Umbilical cord (tissue), 2 donors: Measurements from ENCODE around the gene HM13. TPM values are rescaled to one million over a fixed set of nuclear protein-coding genes. Genes with fewer than 3 reads are reported as not detected.
"Not testable (repeated sequence)": the region's sequence is repeated elsewhere in the genome, so short reads cannot be mapped to it uniquely, and the experiment has no call there.

Experiments
- DNase-seq: peaks from one replicate; pipeline ENCODE4 v3.0.0-alpha.2; 2015; ENCODE audit warnings: low spot score
- total RNA-seq: library from RNA; depleted of rRNA; stranded (reverse); fragments of >200 nt; gene quantifications from one replicate; pipeline ENCODE4 v1.2.3, GENCODE V29; 2014; ENCODE audit warnings: low replicate concordance; ENCODE audit not compliant: insufficient read depth

Gene HM13
- total RNA-seq, 1 donor from 2014 or later, result 42.1 TPM

- no peak for DNase-seq
These were observed 53.1 kb downstream of the HM13 start for GRCh38 chr20:31567380-31567720.

DNA sequence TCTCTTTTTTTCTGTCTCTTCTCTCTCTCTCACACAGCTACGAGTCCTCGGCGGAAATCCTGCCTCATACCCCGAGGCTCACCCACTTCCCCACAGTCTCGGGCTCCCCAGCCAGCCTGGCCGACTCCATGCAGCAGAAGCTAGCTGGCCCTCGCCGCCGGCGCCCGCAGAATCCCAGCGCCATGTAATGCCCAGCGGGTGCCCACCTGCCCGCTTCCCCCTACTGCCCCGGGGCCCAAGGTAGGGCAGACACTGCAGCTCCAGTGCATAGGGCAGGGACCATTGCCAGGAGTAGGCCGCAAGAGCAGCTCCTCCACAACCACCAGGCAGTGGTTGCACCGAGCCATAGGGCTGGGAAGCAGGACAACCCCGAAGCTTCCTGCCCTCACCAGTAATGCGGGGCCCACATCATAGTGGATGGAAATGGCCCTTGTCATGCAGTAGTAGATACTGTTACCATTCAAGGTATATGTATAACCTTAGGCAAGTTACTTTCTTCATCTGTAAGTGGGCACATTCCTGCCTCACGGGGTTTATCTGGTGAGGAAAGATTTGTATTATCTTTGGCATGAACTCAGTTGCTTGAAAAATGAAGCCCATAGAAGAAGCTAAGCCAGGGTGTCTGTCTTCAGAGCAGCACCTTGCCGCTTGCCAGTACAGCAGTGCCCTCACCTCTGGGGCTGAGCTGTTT lies 53.9 kb downstream of the HM13 start:
- no peak for DNase-seq

DNA sequence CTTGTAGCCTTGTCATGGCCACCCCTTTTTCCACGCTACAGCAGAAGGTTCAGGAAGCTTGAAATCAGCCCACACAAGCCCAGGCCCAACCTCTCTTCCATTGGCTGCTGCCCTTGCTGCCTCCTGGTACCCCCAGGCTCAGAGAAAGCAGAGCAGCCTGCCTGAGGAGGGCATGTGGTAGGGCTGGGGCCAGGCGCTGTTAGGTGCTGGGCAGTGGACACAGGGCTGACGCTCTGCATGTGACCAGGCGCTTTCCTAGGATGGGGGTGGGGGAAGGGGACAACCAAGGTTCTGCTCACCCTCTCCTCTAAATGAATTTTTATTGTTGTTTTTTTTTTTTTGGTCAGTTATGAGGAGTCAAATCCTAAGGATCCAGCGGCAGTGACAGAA lies 54.5 kb downstream of the HM13 start:
- DNase-seq, result no peak

GRCh38 chr20:31569163-31570020 lies 55.1 kb downstream of the HM13 start:
- peak; percentile 53 for DNase-seq

DNA sequence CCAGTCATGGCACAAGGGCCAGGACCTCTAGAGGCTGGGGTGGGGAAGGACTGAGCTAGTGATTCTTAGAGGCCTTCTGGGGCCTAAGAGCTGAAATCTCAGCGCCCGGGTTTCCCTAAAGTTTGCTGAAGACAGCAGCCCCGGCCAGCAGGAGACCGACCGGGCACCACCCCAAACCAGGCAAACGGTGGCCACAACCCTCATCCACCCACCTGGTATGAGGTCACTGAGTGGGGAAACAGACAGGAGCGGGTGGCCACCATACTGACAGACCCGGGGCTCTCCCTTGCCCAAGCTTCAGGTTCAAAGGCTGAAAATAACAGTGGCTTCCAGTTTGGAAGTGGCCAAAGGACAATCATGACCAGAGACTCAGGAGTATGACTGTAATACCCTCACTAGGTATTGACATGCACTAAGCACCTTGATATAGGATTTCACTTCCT lies 55.8 kb downstream of the HM13 start:
- no peak for DNase-seq

GRCh38 chr20:31570735-31571617 lies 56.7 kb downstream of the HM13 start:
- no peak for DNase-seq

- no peak for DNase-seq
These were observed 57.9 kb downstream of the HM13 start for GRCh38 chr20:31572042-31572700.

DNA sequence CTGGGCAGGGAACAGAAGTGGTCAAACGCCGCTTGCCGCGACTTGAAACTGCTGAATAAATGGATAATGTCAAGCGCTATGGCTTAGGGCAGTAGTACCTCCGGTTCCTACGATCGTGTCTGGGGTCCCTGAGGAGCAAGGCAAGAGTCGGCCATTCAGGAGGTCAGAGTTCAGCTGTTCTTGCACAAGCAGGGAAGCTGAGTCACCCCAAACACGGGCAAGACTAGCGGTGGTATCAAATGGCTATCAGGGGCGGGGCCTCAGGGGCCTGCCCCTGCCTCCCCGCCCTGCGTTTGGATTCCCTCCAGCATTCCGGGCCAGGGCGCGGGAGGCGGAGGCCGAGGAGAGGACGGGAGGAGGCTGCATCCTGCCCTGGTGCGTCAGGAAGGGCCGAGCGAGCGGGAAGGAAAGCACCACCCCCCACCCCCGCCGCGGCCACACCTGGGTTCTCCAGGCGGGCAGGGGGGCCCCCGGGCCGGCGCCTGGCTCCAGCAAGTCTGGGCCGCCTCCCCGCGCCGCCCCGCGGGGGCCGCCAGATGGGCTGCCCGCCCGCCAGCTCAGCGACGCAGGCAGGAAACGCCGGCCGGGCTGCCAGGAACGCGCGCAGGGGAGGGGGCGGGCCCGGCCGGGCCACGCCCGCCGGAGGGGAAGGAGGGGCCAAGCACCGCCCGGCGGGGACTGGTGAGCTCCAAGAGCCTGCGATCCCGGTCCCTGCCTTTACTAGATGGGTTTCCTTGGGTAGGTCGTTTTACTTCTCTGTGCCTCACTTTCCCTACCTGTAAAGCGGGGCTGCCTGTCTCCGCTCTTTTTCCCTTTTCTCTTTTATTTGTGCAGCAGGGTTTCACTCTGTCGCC lies 58.7 kb downstream of the HM13 start:
- DNase-seq, result peak; percentile 98

GRCh38 chr20:31573555-31574321 lies 59.5 kb downstream of the HM13 start:
- DNase-seq, result no peak

DNA sequence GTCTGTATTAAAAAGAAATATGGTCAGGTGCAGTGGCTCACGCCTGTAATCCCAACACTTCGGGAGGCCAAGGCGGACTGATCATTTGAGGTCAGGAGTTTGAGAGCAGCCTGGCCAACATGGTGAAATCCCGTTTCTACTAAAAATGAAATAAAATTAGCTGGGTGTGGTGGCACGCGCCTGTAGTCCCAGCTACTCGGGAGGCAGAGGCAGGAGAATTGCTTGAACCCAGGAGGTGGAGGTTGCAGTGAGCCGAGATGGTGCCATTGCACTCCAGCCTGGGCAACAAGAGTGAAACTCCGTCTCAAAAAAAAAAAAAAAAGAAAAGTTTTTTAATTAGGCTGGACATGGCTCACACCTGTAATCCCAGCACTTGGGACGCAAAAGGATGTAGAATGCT lies 60.7 kb downstream of the HM13 start:
- DNase-seq, result not testable (repeated sequence)

DNA sequence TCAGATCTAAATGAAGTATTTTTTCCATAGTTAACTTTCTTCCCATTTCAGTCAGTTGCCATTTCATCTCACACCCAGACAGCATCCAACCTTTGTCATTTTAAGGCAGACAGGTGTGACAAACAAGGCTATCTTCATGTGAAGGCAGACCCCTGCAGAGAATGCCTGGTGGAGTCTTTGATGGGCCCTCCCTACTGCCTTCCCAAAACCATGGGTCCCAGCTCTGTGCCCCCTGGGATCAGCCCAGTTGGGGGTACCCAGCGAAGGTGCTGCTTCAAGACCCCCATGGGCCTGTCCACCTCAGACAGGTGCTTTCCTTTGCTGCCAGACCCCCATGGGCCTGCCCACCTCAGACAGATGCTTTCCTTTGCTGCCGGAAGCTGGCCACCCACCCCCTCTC lies 62.5 kb downstream of the HM13 start:
- DNase-seq, result no peak

GRCh38 chr20:31577194-31577593 lies 63.0 kb downstream of the HM13 start:
- DNase-seq, result no peak

DNA sequence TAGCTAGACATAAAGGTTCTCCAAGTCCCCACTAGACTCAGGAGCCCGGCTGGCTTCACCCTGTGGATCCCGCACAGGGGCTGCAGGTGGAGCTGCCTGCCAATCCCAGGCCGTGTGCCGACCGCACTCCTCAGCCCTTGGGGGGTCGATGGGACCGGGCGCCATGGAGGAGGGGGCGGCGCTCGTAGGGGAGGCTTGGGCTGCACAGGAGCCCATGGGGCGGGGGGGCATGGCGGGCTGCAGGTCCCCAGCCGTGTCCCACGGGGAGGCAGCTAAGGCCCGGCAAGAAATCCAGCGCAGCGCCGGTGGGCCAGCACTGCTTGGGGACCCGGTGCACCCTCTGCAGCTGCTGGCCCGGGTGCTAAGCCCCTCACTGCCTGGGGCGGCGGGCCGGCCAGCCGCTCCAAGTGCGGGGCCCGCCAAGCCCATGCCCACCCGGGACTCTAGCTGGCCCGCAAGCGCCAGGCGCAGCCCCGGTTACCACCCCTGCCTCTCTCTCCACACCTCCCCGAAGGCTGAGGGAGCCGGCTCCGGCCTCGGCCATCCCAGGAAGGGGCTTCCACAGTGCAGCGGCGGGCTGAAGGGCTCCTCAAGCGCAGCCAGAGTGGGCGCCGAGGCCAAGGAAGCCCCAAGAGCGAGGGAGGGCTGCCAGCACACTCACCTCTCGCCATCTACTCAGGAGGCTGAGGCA lies 64.4 kb downstream of the HM13 start:
- no peak for DNase-seq

GRCh38 chr20:31579245-31579644 lies 65.0 kb downstream of the HM13 start:
- DNase-seq, result no peak

- DNase-seq, result not testable (repeated sequence)
These were observed 65.9 kb downstream of the HM13 start for GRCh38 chr20:31579941-31580651.

DNA sequence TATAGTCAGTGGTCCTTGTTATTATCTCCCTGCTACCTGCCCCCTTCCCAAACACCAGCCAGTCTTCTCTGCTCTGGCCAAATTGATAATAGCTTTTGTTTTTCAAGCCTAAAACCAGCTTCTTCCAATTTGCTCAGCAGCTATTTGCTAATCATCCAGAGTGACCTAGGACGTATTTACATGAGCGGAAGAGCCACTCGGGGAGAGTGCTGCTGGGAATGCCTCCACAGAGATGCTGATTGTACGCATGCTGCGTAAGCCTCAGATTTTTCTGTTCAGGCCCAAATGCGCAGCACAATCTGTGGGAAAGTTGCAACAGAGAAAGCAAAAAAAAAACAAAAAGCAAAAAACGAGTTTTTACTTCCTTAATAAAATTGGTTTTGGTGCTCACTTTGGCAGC lies 66.5 kb downstream of the HM13 start:
- no peak for DNase-seq

GRCh38 chr20:31581391-31581790 lies 67.1 kb downstream of the HM13 start:
- DNase-seq, result no peak

GRCh38 chr20:31587545-31588389 lies 73.5 kb downstream of the HM13 start:
- peak; percentile 55 for DNase-seq
